ENCODE data around the gene CFAP210.

The CFAP210 gene

GRCh38 chr2:169673106-169673505, 21.1 kb downstream of the CFAP210 start:
- no peak for DNase-seq (ENCODE audit: low spot score)

- no peak for DNase-seq (ENCODE audit: low spot score)
Observed at GRCh38 chr2:169672406-169672805, 21.8 kb downstream of the CFAP210 start.

GRCh38 chr2:169670937-169671336, 23.3 kb downstream of the CFAP210 start:
- no peak for DNase-seq (ENCODE audit: low spot score)

- DNase-seq (ENCODE audit: low spot score), result no peak
Observed at GRCh38 chr2:169670215-169670651, 24.0 kb downstream of the CFAP210 start.

- DNase-seq (ENCODE audit: low spot score), result no peak
Observed at GRCh38 chr2:169667583-169667982, 26.6 kb downstream of the CFAP210 start.

- no peak for DNase-seq (ENCODE audit: low spot score)
Observed at GRCh38 chr2:169664978-169665930, 29.0 kb downstream of the CFAP210 start.

GRCh38 chr2:169664600-169664977, 29.6 kb downstream of the CFAP210 start:
- DNase-seq (ENCODE audit: low spot score), result no peak

GRCh38 chr2:169663247-169663646, 31.0 kb downstream of the CFAP210 start:
- no peak for DNase-seq (ENCODE audit: low spot score)

- DNase-seq (ENCODE audit: low spot score), result no peak
Observed at GRCh38 chr2:169662744-169663143, 31.5 kb downstream of the CFAP210 start.

GRCh38 chr2:169661265-169661664, 32.9 kb downstream of the CFAP210 start:
- no peak for DNase-seq (ENCODE audit: low spot score)

- no peak for DNase-seq (ENCODE audit: low spot score)
Observed at GRCh38 chr2:169659320-169659719, 34.9 kb downstream of the CFAP210 start.

GRCh38 chr2:169658877-169659276, 35.3 kb downstream of the CFAP210 start:
- DNase-seq (ENCODE audit: low spot score), result no peak

GRCh38 chr2:169656164-169656563, 38.0 kb downstream of the CFAP210 start:
- no peak for DNase-seq (ENCODE audit: low spot score)

GRCh38 chr2:169653636-169654035, 40.6 kb downstream of the CFAP210 start:
- DNase-seq (ENCODE audit: low spot score), result no peak

GRCh38 chr2:169649278-169649677, 44.9 kb downstream of the CFAP210 start:
- DNase-seq (ENCODE audit: low spot score), result no peak

- no peak for DNase-seq (ENCODE audit: low spot score)
Observed at GRCh38 chr2:169647496-169647895, 46.7 kb downstream of the CFAP210 start.

- DNase-seq (ENCODE audit: low spot score), result no peak
Observed at GRCh38 chr2:169644173-169644572, 50.0 kb downstream of the CFAP210 start.

- no peak for DNase-seq (ENCODE audit: low spot score)
Observed at GRCh38 chr2:169641464-169641863, 52.7 kb downstream of the CFAP210 start.

GRCh38 chr2:169640104-169640503, 54.1 kb downstream of the CFAP210 start:
- no peak for DNase-seq (ENCODE audit: low spot score)

GRCh38 chr2:169637620-169638019, 56.6 kb downstream of the CFAP210 start:
- DNase-seq (ENCODE audit: low spot score), result no peak

- DNase-seq (ENCODE audit: low spot score), result no peak
Observed at GRCh38 chr2:169636440-169637097, 57.6 kb downstream of the CFAP210 start.

GRCh38 chr2:169625781-169626180, 68.4 kb downstream of the CFAP210 start:
- no peak for DNase-seq (ENCODE audit: low spot score)

- DNase-seq (ENCODE audit: low spot score), result no peak
Observed at GRCh38 chr2:169623235-169623634, 71.0 kb downstream of the CFAP210 start.
